GM23338 (cell line): ENCODE results near the gene PPM1E. TPM values are rescaled to one million over a fixed set of nuclear protein-coding genes. Genes with fewer than 3 reads are reported as not detected.

Source experiments
- CREB1 ChIP-seq: fragments of 250-450 bp; sonication (Bioruptor Pico); IDR thresholded peaks from 2 replicates; pipeline ENCODE4 v1.5.0; 2020; ENCODE audit warnings: low read depth, mild to moderate bottlenecking, moderate library complexity
- CTCF ChIP-seq, 2 experiments: fragments of 200-600 bp in 1 of 2; sonication (generic) in 1 of 2; conservative IDR thresholded peaks; 2 replicates each; pipeline versions ENCODE4 v1.5.1 to v1.6.1; 2016 to 2017; ENCODE audit warnings: antibody characterized with exemption in 2 of 2, low read depth in 2 of 2, mild to moderate bottlenecking in 2 of 2, moderate library complexity in 1 of 2
- EZH2 ChIP-seq: fragments of 200-600 bp; sonication (generic); IDR thresholded peaks from one replicate; pipeline ENCODE4 v1.8.0; 2017; ENCODE audit warnings: antibody characterized with exemption, mild to moderate bottlenecking, low read depth; ENCODE audit not compliant: unreplicated experiment
- EZH2phosphoT487 ChIP-seq: fragments of 200-600 bp; sonication (generic); IDR thresholded peaks from one replicate; pipeline ENCODE4 v1.8.1; 2018; ENCODE audit warnings: antibody characterized with exemption; ENCODE audit not compliant: unreplicated experiment
- JUNB ChIP-seq: IDR thresholded peaks from one replicate; pipeline ENCODE4 v1.6.1; 2016; ENCODE audit warnings: antibody characterized with exemption; ENCODE audit not compliant: unreplicated experiment
- NANOG ChIP-seq: IDR thresholded peaks from 2 replicates; pipeline ENCODE4 v1.6.1; 2016; ENCODE audit warnings: antibody characterized with exemption, borderline replicate concordance
- POLR2AphosphoS5 ChIP-seq: IDR thresholded peaks from 2 replicates; pipeline ENCODE4 v1.6.1; 2016; ENCODE audit warnings: antibody characterized with exemption, low read depth
- REST ChIP-seq: IDR thresholded peaks from one replicate; pipeline ENCODE4 v1.6.1; 2018; ENCODE audit warnings: antibody characterized with exemption; ENCODE audit not compliant: unreplicated experiment
- STAT1 ChIP-seq: IDR thresholded peaks from one replicate; pipeline ENCODE4 v1.6.1; 2016; ENCODE audit warnings: antibody characterized with exemption; ENCODE audit not compliant: unreplicated experiment
- ZNF331 ChIP-seq: fragments of 250-450 bp; sonication (Bioruptor Pico); IDR thresholded peaks from 2 replicates; pipeline ENCODE4 v1.5.0; 2020; ENCODE audit warnings: low read depth, mild to moderate bottlenecking, moderate library complexity
- ZNF462 ChIP-seq: fragments of 250-450 bp; sonication (Bioruptor Pico); IDR thresholded peaks from 2 replicates; pipeline ENCODE4 v1.5.0; 2020; ENCODE audit warnings: mild to moderate bottlenecking, moderate library complexity
- polyA plus RNA-seq: library from polyadenylated mRNA; unstranded; fragments of >200 nt; fragmentation: Nextera tagmentation; extraction: Ambion mirVana; gene quantifications from 2 replicates; pipeline ENCODE4 v1.2.1, GENCODE V29; 2016
- total RNA-seq: library from RNA; depleted of rRNA; stranded (reverse); fragments of >200 nt; shearing (Covaris generic); gene quantifications from 2 replicates; pipeline ENCODE4 v1.2.3, GENCODE V29; 2014

PPM1E gene
- total and polyA plus RNA-seq, 2 experiments from 2014 or later = 2.1 to 13.8 TPM

GRCh38 chr17:58936295-58936694 lies 180.6 kb downstream of the PPM1E start (continued):
- TF ChIP-seq ZNF462 (CRISPR knock-in tag) (no peak), EZH2phosphoT487 (no peak), EZH2 (no peak), CTCF (conservative IDR thresholded peaks at IDR 0.05; ENCODE audit: low read depth in 2 of 2) (no peak), POLR2AphosphoS5 (no peak), NANOG (no peak), STAT1 (no peak), ZNF331 (CRISPR knock-in tag) (no peak), REST (no peak), JUNB (no peak), CREB1 (CRISPR knock-in tag) (no peak)
